Keratinocyte (primary cell): Measurements from ENCODE around the gene TRAPPC14.

Experiments used
- CTCF ChIP-seq, 3 experiments: IDR thresholded peaks in 1 of 3; conservative IDR thresholded peaks in 1 of 3; optimal IDR thresholded peaks in 1 of 3; 2 replicates in 2 of 3; 3 replicates in 1 of 3; pipeline versions ENCODE3 to v1.5.1; 2011; ENCODE audit warnings: low read length in 3 of 3, mild to moderate bottlenecking in 3 of 3, moderate library complexity in 2 of 3, control low read depth in 1 of 3, inconsistent platforms in 1 of 3; ENCODE audit not compliant: insufficient read depth in 2 of 3; ENCODE audit errors: extremely low read depth in 1 of 3
- EZH2 ChIP-seq: IDR thresholded peaks from one replicate; pipeline ENCODE4 v1.6.1; 2012; ENCODE audit warnings: inconsistent platforms, mild to moderate bottlenecking, low read length, moderate library complexity

- TF ChIP-seq CTCF (optimal IDR thresholded peaks at IDR 0.05 in 1 of 3, IDR thresholded peaks at IDR 0.05 in 1 of 3, conservative IDR thresholded peaks at IDR 0.05 in 1 of 3; ENCODE audit: extremely low read depth in 1 of 3, insufficient read depth in 2 of 3, low read length in 3 of 3) (no peak), EZH2 (no peak)
Measured at GRCh38 chr7:100166970-100167911, 8.7 kb upstream of the TRAPPC14 start.
